ENCODE data around the gene MARK3.
A peak's percentile ranks its signal among the peaks of the same experiment; 100 is the strongest.

The MARK3 gene

GRCh38 chr14:103385152-103385928 is at the start of gene MARK3:
Gene MARK3, plus strand, starts transcription at chr14:103385415. Its CDS starts 615 bp downstream, at chr14:103386030.
- Histone ChIP-seq H3K4me1 (ENCODE audit: control insufficient read depth, insufficient read depth, low read length) (peaks cover 10% of the 10 kb centered on the region), H3K27me3 (ENCODE audit: control insufficient read depth, insufficient read depth, low read length) (peaks cover 7% of the 10 kb centered on the region), H3K4me3 (ENCODE audit: low read depth, low read length) (peak within 1 kb of the TSS; percentile 97), H3K9ac (ENCODE audit: low read depth, low read length) (peak within 1 kb of the TSS; percentile 82), H3K36me3 (ENCODE audit: control insufficient read depth, insufficient read depth, low read length) (no peaks in the 10 kb centered on the region), H3K27ac (ENCODE audit: low read depth, low read length) (peak within 1 kb of the TSS; percentile 95), H3K9me3 (ENCODE audit: control insufficient read depth, insufficient read depth, low read length) (no peaks in the 10 kb centered on the region)

DNA sequence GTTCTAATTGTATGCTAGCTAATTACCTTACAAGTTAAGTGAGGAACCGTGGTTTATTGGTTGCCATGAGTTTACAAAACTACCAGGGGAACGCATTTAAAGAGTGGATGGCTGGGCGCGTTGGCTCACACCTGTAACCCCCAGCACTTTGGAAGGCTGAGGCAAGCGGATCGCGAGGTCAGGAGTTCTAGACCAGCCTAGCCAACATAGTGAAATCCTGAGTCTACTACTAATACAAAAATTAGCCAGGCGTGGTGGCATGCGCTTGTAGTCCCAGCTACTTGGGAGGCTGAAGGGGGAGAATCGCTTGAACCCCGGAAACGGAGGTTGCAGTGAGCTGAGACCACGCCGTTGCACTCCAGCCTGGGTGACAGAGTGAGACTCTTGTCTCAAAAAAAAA is 49.0 kb upstream of the MARK3 start:
- Histone ChIP-seq H3K4me1 (ENCODE audit: control insufficient read depth, insufficient read depth, low read length) (peaks cover 13% of the 10 kb centered on the region; the same call in 1 of the 2 replicates), H3K27ac (ENCODE audit: low read depth, low read length) (no peak overlapping the region), H3K27me3 (ENCODE audit: control insufficient read depth, insufficient read depth, low read length) (no peaks in the 10 kb centered on the region), H3K4me3 (ENCODE audit: low read depth, low read length) (peak overlapping the region; percentile 85), H3K9me3 (ENCODE audit: control insufficient read depth, insufficient read depth, low read length) (no peaks in the 10 kb centered on the region), H3K9ac (ENCODE audit: low read depth, low read length) (no peak overlapping the region), H3K36me3 (ENCODE audit: control insufficient read depth, insufficient read depth, low read length) (peaks cover 61% of the 10 kb centered on the region)

- no peak overlapping the region for H3K4me3 ChIP-seq (ENCODE audit: low read depth, low read length)
- H3K27ac ChIP-seq (ENCODE audit: low read depth, low read length) = no peak overlapping the region
- no peak overlapping the region for H3K9ac ChIP-seq (ENCODE audit: low read depth, low read length)
- no peaks in the 10 kb centered on the region for H3K9me3 ChIP-seq (ENCODE audit: control insufficient read depth, insufficient read depth, low read length)
- peaks cover 77% of the 10 kb centered on the region for H3K36me3 ChIP-seq (ENCODE audit: control insufficient read depth, insufficient read depth, low read length)
- peaks cover under 1% of the 10 kb centered on the region; the same call in 1 of the 2 replicates for H3K4me1 ChIP-seq (ENCODE audit: control insufficient read depth, insufficient read depth, low read length)
- H3K27me3 ChIP-seq (ENCODE audit: control insufficient read depth, insufficient read depth, low read length) = no peaks in the 10 kb centered on the region
Measured at GRCh38 chr14:103337794-103338193, 47.4 kb upstream of the MARK3 start.

DNA sequence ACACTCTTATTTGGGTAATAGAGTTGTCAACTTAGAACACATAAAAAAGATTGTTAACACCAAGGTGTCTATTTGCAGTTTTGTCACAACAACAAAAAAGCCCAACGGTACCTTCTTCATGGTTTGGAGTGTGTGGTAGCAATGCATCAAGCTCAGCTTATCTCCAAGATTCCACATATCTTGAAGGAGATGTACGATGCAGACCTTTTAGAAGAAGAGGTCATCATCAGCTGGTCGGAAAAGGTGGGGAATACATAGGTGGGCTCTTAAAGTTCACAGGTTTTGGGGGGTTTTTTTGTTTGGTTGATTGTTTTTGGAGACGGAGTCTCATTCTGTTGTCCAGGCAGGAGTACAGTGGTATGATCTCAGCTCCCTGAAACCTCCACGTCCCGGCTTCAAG is 45.7 kb upstream of the MARK3 start:
- no peak overlapping the region for H3K4me3 ChIP-seq (ENCODE audit: low read depth, low read length)
- H3K27me3 ChIP-seq (ENCODE audit: control insufficient read depth, insufficient read depth, low read length) = no peaks in the 10 kb centered on the region
- no peaks in the 10 kb centered on the region for H3K9me3 ChIP-seq (ENCODE audit: control insufficient read depth, insufficient read depth, low read length)
- H3K36me3 ChIP-seq (ENCODE audit: control insufficient read depth, insufficient read depth, low read length) = peaks cover 94% of the 10 kb centered on the region
- no peak overlapping the region for H3K27ac ChIP-seq (ENCODE audit: low read depth, low read length)
- H3K4me1 ChIP-seq (ENCODE audit: control insufficient read depth, insufficient read depth, low read length) = no peaks in the 10 kb centered on the region; the same call in 1 of the 2 replicates
- no peak overlapping the region for H3K9ac ChIP-seq (ENCODE audit: low read depth, low read length)

DNA sequence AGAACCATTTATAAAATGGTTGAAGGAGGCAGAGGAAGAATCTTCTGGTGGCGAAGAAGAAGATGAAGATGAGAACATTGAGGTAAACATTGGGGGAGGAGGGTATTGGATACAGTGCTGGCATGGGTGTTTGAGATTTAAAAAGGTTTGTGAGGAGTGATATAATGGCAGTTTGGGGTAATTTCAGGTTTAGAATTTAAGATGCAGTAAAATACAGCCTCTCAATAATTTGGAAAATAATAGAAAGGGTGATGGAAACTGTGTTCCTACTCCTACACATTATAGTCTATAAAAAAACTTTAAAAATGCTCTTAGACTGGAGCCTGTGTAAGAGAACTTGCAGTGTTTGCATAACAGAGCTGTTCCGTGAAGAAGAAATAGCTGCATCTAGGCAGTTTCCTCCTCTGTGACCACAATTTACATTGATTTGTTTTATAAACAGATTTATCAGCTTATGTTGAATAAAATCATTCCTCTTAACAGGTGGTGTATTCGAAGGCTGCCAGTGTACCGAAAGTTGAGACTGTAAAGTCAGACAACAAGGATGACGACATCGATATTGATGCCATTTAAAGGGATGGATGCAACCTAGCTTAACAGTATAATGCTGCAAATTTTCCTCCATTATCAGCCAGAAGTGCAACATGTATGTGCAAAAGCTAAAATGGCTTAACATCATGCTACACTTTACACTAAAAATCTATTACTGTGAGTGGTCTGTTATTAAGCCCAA is 44.6 kb upstream of the MARK3 start:
- no peak overlapping the region for H3K9ac ChIP-seq (ENCODE audit: low read depth, low read length)
- H3K27ac ChIP-seq (ENCODE audit: low read depth, low read length) = no peak overlapping the region
- no peaks in the 10 kb centered on the region; the same call in 1 of the 2 replicates for H3K4me1 ChIP-seq (ENCODE audit: control insufficient read depth, insufficient read depth, low read length)
- H3K4me3 ChIP-seq (ENCODE audit: low read depth, low read length) = no peak overlapping the region
- peaks cover 94% of the 10 kb centered on the region for H3K36me3 ChIP-seq (ENCODE audit: control insufficient read depth, insufficient read depth, low read length)
- no peaks in the 10 kb centered on the region for H3K9me3 ChIP-seq (ENCODE audit: control insufficient read depth, insufficient read depth, low read length)
- no peaks in the 10 kb centered on the region for H3K27me3 ChIP-seq (ENCODE audit: control insufficient read depth, insufficient read depth, low read length)

- Histone ChIP-seq H3K9me3 (ENCODE audit: control insufficient read depth, insufficient read depth, low read length) (no peaks in the 10 kb centered on the region), H3K4me3 (ENCODE audit: low read depth, low read length) (no peak overlapping the region), H3K36me3 (ENCODE audit: control insufficient read depth, insufficient read depth, low read length) (peaks cover 85% of the 10 kb centered on the region), H3K4me1 (ENCODE audit: control insufficient read depth, insufficient read depth, low read length) (no peaks in the 10 kb centered on the region), H3K9ac (ENCODE audit: low read depth, low read length) (no peak overlapping the region), H3K27ac (ENCODE audit: low read depth, low read length) (no peak overlapping the region), H3K27me3 (ENCODE audit: control insufficient read depth, insufficient read depth, low read length) (no peaks in the 10 kb centered on the region)
Measured at GRCh38 chr14:103341250-103342129, 43.7 kb upstream of the MARK3 start.

DNA sequence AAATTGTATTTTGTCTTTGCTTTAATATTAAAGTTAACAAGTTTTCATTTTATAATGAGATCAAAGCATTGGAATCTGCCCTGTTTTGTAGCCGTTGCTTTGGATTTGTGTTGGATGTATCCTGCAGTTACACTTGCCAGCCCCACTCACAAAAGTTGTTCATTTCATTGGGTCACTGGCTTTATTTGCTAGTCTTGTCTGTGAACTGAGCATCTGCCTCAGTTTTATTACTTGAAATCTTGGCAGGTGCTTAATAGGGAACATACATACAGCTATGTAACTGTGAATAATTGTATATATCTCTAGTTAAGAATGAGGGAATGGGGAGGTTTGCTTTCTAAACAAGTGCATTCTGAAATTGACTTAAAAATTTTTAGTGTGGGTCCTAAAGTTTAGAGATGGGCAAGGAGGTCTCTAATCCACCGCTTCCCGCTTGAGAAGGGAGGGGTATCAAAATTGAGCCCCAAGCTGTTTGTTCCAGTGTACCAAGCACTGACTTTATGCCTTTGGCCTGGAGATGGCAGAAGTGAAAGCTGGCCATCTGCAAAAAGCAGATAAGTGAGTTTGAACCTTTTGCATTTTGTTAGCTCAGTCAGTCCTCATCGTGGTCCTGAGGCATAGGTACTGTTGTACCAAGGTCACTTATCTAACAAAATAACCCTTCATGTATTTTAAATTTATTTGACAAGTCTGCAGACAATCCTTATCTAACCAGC is 41.9 kb upstream of the MARK3 start:
- Histone ChIP-seq H3K4me3 (ENCODE audit: low read depth, low read length) (no peak overlapping the region), H3K27ac (ENCODE audit: low read depth, low read length) (no peak overlapping the region), H3K9ac (ENCODE audit: low read depth, low read length) (no peak overlapping the region), H3K9me3 (ENCODE audit: control insufficient read depth, insufficient read depth, low read length) (no peaks in the 10 kb centered on the region), H3K27me3 (ENCODE audit: control insufficient read depth, insufficient read depth, low read length) (no peaks in the 10 kb centered on the region), H3K36me3 (ENCODE audit: control insufficient read depth, insufficient read depth, low read length) (peaks cover 67% of the 10 kb centered on the region), H3K4me1 (ENCODE audit: control insufficient read depth, insufficient read depth, low read length) (peaks cover 10% of the 10 kb centered on the region)

DNA sequence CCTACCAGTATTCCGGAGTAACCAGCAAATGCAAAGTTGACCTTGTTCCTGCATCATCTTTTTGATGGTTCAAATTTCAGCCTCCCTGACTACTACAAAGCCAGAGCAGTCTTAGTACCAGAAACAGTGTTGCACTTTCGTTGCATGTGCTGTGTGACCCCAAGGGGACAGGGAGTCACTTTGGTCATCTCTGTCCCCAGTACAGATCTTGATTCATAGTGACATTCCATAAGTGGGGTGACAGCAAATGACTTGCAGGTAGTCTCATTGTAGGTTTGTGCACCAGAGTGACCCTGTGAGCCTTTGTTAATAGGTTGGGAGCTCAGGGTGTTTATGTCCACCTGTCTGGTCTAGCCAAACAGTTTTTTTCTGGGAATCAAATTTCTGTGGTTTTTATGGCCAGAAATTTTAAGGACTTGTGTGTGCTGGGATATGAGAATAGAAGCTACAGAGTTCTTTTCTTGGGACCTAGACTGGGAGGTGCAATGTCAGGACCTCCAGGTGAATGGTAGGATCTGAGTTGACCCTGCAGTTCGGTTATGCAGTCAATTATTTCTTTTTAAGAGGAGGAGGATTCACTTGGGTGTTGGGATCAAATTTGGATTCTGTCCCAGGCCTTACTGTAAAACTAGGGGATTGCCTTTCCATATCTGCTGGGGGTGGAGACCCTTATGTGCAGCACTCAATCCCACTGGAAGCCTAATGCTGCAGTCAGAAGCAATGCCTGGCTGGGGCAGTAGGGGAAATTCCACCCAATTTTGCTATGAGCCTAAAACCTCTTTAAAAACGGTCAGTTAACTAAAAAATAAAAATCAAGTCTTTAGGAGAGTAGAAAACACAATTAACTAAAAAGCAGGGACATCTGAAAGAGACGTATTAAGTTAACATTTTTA is 41.1 kb upstream of the MARK3 start:
- Histone ChIP-seq H3K4me1 (ENCODE audit: control insufficient read depth, insufficient read depth, low read length) (peaks cover 10% of the 10 kb centered on the region), H3K36me3 (ENCODE audit: control insufficient read depth, insufficient read depth, low read length) (peaks cover 59% of the 10 kb centered on the region), H3K27ac (ENCODE audit: low read depth, low read length) (peak overlapping the region; percentile 18)

GRCh38 chr14:103346286-103346685 is 38.9 kb upstream of the MARK3 start:
- no peak overlapping the region for H3K4me3 ChIP-seq (ENCODE audit: low read depth, low read length)
- peaks cover 37% of the 10 kb centered on the region for H3K36me3 ChIP-seq (ENCODE audit: control insufficient read depth, insufficient read depth, low read length)
- no peaks in the 10 kb centered on the region for H3K9me3 ChIP-seq (ENCODE audit: control insufficient read depth, insufficient read depth, low read length)
- H3K27ac ChIP-seq (ENCODE audit: low read depth, low read length) = peak overlapping the region; percentile 34
- H3K9ac ChIP-seq (ENCODE audit: low read depth, low read length) = no peak overlapping the region
- no peaks in the 10 kb centered on the region for H3K27me3 ChIP-seq (ENCODE audit: control insufficient read depth, insufficient read depth, low read length)
- H3K4me1 ChIP-seq (ENCODE audit: control insufficient read depth, insufficient read depth, low read length) = peaks cover 10% of the 10 kb centered on the region

More for the DNA sequence above, 41.1 kb upstream of the MARK3 start:
- no peak overlapping the region for H3K4me3 ChIP-seq (ENCODE audit: low read depth, low read length)
- no peaks in the 10 kb centered on the region for H3K27me3 ChIP-seq (ENCODE audit: control insufficient read depth, insufficient read depth, low read length)
- no peak overlapping the region for H3K9ac ChIP-seq (ENCODE audit: low read depth, low read length)
- no peaks in the 10 kb centered on the region for H3K9me3 ChIP-seq (ENCODE audit: control insufficient read depth, insufficient read depth, low read length)

Measured in HUES48 (cell line).